Ramos (cell line): ENCODE results near the gene IPO9.
"Not testable (repeated sequence)": the region's sequence is repeated elsewhere in the genome, so short reads cannot be mapped to it uniquely, and the experiment has no call there.

Experiments used
- in situ Hi-C: fragments of 300-500 bp; cut with MboI; formaldehyde crosslinking; loops from one replicate; pipeline ENCODE4 v1.14.3; 2022; ENCODE audit warnings: low sequenced_read_pairs; ENCODE audit not compliant: unreplicated experiment

IPO9 gene

DNA sequence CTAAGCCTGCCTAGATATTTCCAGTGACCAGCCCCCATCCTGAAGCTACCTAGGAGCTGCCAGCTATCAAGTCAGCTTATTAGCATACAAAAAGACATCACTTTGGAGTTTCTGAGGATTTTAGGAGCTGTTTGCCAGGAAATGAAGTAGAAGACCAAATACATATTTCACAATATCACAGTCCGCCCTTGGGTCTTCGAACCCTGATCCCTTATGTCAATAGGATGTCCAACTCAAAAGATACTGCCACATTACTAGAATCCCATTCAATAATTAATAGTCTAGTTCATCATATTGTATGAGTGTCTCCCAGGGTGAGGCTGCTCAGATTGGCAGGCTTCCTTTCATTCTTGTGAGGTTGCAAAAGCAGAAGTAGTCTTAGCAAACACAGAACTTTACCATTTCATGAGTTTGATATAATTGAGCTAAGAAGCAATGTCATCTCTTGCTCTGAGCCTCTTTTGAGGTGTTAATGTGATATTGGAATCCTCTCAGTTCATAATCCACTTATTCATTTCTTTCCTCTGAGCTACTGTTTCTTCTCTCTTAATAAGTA is 13.6 kb downstream of the IPO9 start:
- in situ Hi-C loops, result no loop called here

DNA sequence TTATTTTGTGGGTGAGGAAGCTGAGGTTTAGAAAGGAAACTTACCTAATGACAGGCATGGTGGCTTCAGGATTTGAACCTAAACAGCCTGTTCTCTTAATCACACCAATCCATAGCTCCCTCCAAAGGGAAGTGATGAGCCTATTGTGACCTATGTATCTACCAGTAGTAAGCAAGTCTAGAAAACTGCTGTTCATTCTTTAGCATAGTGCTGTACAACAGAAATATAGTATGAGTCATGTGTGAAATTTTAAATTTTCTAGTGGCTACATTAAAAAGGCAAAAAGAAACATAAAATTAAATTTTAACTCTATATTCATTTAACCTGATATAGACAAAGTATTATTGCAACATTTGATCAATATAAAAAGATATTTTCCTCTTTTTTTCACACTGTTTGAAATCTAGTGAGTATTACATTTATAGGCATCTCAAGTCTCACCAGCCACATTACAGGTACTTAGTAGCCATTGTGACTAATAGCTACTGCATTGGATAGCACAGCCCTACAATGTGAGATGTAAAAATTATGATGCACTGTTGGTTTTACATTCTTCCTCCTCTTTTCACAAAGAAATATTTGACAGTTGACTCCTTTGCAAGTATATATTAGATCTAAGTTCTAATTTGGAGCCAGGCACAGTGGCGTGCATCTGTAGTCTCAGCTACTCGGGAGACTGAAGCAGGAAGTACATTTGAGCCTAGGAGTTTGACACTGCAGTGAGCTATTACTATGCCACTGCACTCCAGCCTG is 16.6 kb downstream of the IPO9 start:
- in situ Hi-C loops, result no loop called here

DNA sequence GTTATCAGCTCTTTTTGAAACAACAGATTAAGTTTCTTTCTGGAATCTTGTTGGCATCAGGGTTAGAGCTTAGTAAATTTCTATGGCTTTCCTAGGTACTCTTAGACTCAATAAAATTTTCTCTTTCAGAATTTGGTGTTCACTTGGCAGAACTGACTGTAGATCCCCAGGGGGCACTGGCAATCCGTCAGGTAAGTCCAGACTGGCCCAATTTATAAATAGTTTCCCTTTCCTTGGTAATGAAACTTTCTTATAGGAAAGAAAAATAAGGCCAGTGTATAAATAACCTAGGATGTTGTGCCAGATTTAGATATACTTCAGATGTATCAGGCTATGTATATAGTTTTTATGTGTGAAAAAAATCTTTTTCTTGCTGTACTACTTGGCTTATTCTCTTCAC is 18.2 kb downstream of the IPO9 start:
- in situ Hi-C loops, result no loop called here

DNA sequence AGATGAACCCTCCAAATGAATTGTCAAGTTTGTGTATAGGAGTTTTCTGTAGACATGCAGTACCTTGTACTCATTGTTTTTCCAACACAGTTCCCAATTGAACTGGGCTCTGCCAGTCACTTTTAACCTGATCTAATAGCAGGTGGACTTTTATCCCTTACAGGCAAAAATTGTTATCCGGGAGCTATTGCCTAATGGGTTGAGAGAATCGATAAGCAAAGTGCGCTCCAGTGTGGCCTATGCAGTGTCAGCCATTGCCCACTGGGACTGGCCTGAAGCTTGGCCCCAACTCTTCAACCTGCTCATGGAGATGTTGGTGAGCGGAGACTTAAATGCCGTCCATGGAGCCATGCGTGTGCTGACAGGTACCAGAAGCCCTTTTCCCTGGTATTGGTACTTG is 19.3 kb downstream of the IPO9 start:
- in situ Hi-C loops, result no loop called here

DNA sequence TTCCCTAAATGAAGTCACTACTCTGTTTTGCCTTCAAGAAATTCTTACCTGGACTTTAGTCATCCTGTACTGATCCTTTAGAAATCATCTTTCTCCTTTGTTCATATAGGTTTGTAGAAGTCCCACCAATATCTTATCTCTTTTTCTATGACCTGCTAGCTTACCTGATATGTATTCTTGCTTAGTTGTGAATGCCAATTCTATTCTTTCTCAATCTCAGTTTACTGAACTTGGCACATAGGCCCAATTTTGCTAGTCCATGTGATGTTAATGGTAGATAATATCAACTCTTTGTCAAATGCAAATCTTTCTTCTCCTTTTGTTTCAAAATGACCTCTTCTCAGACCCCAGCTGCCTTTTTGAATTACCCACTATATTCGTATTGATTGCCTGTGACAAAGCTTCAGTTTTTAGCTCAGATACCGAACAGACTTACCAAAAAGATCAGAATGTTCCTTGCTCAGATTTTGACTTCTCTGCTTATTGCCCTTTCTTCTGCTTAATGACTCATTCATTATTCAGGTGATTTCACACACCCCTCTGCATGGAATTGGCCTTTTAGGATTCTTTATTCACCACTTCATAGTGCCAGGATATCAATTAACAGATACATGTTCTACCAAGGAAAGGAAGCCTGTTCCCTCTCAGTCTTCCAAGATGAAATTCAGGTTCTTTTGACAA is 20.6 kb downstream of the IPO9 start:
- in situ Hi-C loops, result no loop called here

DNA sequence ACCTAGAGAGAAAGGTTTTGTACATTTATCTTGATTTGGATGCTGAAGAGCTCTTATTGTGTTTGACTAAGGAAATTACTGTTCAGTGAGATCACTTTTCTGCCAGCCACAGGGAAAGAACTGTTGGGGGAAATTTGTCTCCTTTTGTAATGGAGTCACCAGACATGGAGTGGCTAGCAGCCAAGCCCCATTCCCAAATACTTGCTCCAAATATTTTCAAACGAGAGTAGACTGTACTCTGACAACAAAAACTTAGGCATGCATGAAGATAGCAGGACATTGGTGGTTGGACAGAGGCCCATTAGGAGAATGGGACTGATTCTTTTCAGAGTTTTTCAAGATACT is 21.1 kb downstream of the IPO9 start:
- in situ Hi-C loops, result no loop called here

DNA sequence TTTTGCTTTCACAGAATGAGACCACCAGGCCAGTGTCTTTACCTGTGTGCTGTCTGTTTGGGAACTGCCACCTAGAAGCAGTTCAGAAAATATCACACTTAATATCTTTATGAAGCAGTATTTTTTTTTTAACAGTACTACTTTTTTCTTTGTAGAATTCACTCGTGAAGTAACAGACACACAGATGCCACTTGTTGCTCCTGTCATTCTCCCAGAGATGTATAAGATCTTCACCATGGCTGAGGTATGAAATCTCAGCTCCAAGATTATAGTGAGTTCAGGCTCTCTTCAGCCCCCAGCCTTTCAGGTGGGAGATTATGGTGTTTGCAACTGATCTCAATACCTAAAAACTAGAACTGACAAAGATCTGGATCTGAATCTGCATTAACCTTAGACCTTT is 23.0 kb downstream of the IPO9 start:
- in situ Hi-C loops, result no loop called here

DNA sequence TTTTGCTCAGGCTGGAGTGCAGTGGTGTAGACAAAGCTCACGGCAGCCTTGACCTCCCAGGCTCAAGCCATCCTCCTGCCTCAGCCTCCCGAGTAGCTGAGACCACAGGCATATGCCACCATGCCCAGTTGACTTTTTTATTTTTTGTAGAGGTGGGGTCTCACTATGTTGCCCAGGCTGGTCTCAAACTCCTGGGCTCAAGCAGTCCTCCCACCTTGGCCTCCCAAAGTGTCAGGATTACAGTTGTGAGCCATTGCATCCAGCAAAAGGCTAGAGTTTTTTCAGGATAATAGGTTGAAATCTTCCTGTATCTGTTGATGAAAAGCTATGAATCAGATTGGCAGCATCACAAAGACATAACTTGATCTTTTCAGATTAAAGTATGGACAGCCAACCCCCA is 27.8 kb downstream of the IPO9 start:
- in situ Hi-C loops, result not testable (repeated sequence)

DNA sequence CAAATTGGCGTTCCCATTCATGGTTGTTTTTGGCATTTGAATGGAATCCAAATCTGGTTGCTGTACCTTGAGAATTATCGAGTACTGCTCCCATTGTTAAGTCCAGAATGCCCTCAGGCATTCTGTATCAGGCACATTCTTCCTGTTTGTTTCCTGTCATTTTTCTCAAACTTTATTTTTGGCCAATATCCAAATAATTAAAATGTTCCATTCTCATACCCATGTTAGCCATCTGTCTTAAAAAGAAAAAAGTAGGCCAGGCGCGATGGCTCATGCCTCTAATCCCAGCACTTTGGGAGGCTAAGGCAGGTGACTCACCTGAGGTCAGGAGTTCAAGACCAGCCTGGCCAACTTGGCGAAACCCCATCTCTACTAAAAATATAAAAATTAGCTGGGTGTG is 30.5 kb downstream of the IPO9 start:
- in situ Hi-C loops, result no loop called here

DNA sequence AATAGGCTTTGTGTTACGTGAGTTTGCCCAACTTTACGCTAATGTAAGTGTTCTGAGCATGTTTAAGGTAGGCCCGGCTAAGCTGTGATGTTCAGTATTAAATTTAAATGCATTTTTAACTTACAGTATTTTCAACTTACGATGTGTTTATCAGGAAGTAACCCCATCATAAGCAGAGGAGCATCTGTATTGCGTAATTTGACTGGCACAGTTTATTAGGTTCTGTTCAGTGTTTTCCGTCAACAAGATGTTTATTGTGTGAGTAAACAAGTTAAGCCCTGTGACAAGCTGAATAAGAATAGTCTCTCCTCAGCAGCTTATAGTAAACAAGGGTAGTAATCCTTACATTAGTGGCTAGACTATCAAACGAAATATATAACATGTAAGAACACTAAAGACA is 32.5 kb downstream of the IPO9 start:
- in situ Hi-C loops, result no loop called here

DNA sequence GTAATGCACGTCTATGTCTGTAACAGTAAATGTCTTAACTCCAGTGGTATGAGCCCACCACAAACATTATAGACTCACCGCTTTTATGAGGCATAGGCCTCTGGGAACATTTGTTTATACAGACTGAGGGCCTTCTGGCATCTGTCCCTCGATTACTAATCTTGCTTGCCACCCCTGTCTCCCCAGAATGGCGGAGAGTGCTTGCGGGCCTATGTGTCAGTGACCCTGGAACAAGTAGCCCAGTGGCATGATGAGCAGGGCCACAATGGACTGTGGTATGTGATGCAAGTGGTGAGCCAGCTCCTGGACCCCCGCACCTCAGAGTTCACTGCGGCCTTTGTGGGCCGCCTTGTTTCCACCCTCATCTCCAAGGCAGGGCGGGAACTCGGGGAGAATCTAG is 41.4 kb downstream of the IPO9 start:
- in situ Hi-C loops, result no loop called here

DNA sequence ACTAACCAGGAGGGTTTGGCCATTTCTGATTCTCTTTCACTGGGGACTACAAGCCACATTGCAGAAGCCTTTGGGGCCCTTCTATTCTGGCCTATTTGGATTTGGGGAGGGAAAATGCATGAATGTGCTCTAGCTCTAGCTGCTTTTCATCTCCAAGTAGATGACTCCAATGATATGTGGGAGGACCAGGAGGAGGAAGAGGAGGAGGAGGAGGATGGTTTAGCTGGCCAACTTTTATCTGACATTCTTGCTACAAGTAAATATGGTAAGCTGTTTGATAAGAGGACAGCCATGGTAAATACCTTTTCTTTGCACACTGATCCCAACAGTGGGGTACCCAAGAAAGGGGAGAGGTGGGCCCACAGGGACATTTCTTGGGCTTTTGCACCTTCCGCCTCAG is 45.7 kb downstream of the IPO9 start:
- in situ Hi-C loops, result no loop called here

DNA sequence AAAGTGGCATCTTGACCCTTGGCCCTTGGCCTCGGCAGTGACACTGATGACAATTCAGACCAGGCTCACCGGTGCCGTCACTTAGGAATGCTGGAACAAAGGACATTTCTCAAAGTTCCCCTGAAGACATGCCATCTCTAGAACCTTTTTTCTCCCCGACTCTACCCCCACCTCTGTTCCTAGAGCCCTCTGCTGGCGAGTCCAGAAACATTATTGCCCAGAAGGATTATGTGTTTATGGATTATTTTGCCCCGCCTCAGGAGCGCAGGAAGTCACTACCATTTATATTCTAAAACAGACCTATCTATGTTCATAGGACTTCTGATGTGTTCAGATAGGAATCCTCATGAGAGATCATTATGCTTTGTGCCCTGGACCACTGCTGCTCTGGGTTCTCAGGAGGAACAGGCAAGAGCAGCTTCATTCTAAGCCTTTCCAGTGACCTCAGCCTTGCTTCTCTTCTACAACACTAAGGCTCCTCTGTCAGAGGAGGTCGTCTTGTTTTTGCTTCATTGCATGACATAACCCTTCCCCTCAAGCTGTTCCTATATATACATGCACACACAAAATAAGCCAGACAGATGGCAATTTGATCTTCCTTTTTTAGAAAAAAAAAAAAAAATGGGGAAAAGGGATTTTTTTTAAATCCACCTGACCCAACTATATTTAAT is 47.3 kb downstream of the IPO9 start:
- in situ Hi-C loops, result no loop called here

DNA sequence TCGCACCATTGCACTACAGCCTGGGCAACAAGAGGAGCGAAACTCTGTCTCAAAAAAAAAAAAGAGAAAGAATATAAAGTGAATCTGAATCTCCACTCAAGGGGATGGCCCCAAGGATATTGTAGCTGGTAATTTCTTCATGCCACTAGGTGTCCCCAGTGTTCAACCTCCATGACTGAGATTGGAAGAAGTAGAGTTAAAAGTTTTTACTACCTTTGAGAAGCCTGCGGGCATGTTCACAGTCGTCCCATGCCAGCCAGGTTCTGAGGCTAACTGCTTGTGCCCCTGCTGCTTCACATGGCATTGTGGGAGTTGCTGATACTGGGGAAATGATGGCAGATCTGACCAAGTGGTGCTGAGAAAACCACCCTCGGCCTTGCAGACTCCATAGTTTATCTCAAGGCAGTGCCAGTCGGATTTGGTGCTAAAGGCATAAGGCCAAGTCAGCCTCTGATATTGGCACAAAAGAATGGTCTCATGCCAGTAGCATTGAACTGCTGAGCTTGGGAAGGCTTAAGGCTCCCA is 49.0 kb downstream of the IPO9 start:
- in situ Hi-C loops, result no loop called here

DNA sequence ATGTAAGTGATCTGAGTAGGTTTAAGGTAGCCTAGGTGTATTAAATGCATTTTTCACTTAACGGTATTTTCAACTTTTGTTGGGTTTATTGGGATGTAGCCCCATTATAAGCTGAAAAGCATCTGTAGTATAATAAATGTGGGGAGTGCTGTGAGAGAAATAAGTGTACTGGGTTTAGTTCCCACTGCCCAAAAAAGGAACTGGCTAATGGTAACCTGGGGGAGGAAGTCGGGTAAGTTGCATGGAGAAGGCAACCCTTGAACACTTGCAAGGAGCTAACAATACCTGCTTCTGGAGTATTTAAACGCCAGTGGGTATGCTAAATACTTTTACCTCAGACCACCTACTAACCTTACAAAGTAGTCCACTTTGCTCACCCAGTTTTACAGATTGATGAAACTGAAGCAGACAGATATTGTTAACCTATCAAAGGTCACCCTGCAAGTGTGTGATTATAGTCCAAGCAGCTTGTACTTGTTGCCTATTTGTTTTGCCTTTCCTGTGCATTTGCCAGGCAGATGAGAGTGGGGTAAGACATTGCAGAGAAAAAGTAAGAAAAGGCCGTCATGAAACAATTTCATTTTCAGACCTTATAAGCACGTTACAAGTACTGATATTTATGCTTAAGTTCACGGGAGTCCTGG is 52.1 kb downstream of the IPO9 start:
- in situ Hi-C loops, result no loop called here

DNA sequence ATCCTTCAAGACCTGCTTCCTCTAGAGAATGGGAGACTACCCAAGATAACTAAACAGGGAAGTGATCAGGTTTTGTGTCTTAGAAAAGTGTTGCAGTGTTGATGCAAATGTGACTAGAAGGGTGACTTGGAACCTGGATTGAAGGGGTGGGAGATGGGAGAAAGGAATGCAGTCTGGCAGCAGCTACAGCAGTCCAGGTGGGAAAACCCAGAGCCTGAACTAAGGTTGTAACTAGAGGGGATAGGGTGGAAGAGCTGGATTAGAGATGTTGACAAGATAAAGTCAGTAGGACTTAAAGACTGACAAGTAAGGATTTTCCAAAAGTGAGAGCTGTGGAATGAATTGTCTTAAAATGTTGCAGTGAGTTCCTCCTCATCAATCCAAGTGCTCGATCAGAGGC is 52.7 kb downstream of the IPO9 start:
- in situ Hi-C loops, result no loop called here

DNA sequence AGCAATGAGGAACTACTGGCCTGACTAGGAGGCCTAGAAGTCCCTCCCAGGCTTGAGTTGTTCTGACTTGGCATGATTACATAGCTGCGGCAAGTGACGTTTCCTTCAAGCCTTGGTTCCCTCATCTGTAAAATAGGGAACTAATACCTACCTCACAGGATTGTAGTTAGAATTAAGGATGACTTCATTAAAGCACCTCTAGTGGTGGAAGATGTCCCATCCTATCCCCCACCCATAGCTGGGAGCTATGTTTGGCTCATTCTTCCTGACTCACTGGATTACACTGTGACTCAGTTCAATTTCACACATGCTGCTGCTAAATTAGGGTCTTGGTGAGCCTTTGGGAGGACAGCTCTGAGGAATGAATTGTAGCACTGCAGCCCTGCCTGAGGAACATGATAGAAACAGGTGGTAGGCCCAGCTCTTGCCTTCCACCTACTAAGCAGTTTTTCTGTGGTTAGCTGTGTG is 53.7 kb downstream of the IPO9 start:
- in situ Hi-C loops, result no loop called here

DNA sequence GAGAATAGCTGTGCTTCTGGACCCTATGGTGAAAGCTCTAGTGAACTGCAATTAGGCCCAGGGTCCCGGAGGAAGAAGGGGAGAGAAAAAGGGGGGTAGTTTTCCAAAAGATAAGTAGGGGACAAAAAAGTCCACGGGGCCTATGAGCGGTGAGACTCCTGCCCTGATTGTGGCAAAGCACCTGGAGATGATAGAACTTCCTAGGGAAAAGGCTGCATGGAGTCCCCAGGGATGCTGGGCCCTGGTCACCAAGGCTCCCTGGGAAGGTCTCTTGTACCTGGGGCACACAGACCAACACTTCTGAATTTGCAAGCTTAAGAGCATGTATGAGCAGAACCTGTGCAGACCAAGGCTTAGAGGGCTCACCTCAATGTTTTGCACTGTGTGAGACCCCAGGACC is 54.3 kb downstream of the IPO9 start:
- in situ Hi-C loops, result no loop called here

DNA sequence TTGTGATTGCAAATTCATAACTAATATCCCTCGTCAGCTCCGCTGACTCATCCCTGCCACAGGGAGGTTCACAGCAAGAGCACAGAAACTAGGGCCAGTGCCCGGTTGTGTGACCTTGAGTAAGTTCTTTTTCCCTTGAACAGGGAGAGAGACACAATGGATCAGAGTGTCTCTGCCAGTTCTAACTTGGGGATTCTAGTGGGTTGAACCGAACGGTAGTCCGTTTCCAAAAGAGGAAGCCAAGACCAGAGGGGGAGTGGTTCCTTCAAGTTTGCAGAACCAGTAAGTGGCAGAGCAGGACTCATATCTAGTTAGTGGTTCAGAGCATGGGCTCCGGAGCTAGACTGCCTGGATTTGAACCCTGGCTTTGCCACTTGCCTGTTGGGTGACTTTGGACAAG is 54.8 kb downstream of the IPO9 start:
- in situ Hi-C loops, result no loop called here

DNA sequence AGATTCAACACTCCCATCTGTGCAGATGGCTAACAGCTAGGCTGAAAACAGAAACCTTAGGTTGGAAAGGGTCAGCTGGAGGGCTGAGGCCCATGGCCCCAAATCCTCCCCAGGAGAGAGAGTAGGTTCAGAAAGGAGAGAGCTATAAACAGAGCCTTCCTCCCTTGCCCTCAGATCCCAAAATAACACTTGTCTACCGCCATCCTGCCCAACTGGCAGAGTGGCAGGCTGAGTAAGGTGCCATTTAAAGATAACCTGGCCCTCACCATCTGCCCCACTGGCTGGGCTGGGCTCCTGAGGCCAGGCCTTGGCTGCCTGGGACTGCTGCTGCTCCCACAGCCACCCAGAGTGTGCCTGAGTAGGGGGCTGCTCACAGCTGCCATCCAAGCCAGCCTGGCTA is 55.5 kb downstream of the IPO9 start:
- in situ Hi-C loops, result no loop called here
